CD4-positive, alpha-beta memory T cell (primary cell): ENCODE measurements around the gene PDZRN3. TPM values are rescaled to one million over a fixed set of nuclear protein-coding genes. Genes with fewer than 3 reads are reported as not detected.

Source experiments
- CTCF ChIA-PET: fragments of 350-600 bp; sonication (Branson Sonifier 250); formaldehyde crosslinking; loops from one replicate; lab custom pipeline; 2021; ENCODE audit warnings: inconsistent platforms; ENCODE audit not compliant: partially characterized antibody; lab: Charles Lee
- POLR2A ChIA-PET: fragments of 350-600 bp; sonication (Branson Sonifier 250); formaldehyde crosslinking; loops from one replicate; lab custom pipeline; 2021; ENCODE audit not compliant: partially characterized antibody; lab: Charles Lee
- DNase-seq, 5 donors: peaks; one replicate each; pipeline versions ENCODE4 v3.0.0 to v3.0.0-alpha.2; 2020 to 2022; ENCODE audit warnings: mixed read lengths in 1 of 5
- H3K27ac ChIP-seq: one replicate; pipeline ENCODE4 v1.7.0; 2013; ENCODE audit warnings: low read depth, low read length
- H3K27me3 ChIP-seq: 2 replicates; pipeline ENCODE4 v1.7.0; 2013; ENCODE audit warnings: mild to moderate bottlenecking, low read length, moderate library complexity; ENCODE audit not compliant: insufficient read depth
- H3K36me3 ChIP-seq: 2 replicates; pipeline ENCODE4 v1.7.0; 2013; ENCODE audit warnings: mild to moderate bottlenecking, low read length, moderate library complexity; ENCODE audit not compliant: insufficient read depth
- H3K4me1 ChIP-seq: 2 replicates; pipeline ENCODE4 v1.7.0; 2013; ENCODE audit warnings: mild to moderate bottlenecking, low read length, moderate library complexity; ENCODE audit not compliant: insufficient read depth
- H3K4me3 ChIP-seq, 2 donors: one replicate each; pipeline ENCODE4 v1.7.0; 2013; ENCODE audit warnings: low read length in 2 of 2, mild to moderate bottlenecking in 1 of 2
- H3K9me3 ChIP-seq, 2 donors: one replicate each; pipeline ENCODE4 v1.7.0; 2013; ENCODE audit warnings: low read length in 2 of 2, control low read depth in 1 of 2; ENCODE audit not compliant: control insufficient read depth in 1 of 2
- H3K27ac Mint-ChIP-seq, 7 donors: one replicate each; pipeline ENCODE4 v1.8.0; 2020 to 2021; ENCODE audit warnings: mixed read lengths in 7 of 7, mild to moderate bottlenecking in 6 of 7, inconsistent platforms in 3 of 7, moderate library complexity in 3 of 7
- H3K27me3 Mint-ChIP-seq, 2 donors: one replicate each; pipeline ENCODE4 v1.8.0; 2020 to 2021; ENCODE audit warnings: mixed read lengths in 2 of 2
- H3K36me3 Mint-ChIP-seq, 2 donors: one replicate each; pipeline ENCODE4 v1.8.0; 2020 to 2021; ENCODE audit warnings: mixed read lengths in 2 of 2, inconsistent platforms in 1 of 2, mild to moderate bottlenecking in 1 of 2
- H3K4me1 Mint-ChIP-seq, 4 donors: one replicate each; pipeline ENCODE4 v1.8.0; 2020 to 2021; ENCODE audit warnings: mixed read lengths in 4 of 4, mild to moderate bottlenecking in 1 of 4
- H3K4me3 Mint-ChIP-seq, 8 donors: one replicate each; pipeline ENCODE4 v1.8.0; 2020 to 2021; ENCODE audit warnings: mixed read lengths in 8 of 8, mild to moderate bottlenecking in 7 of 8, moderate library complexity in 6 of 8, inconsistent platforms in 3 of 8
- H3K9me3 Mint-ChIP-seq, 8 donors: one replicate each; pipeline ENCODE4 v1.8.0; 2020 to 2021; ENCODE audit warnings: mixed read lengths in 8 of 8, mild to moderate bottlenecking in 5 of 8, inconsistent platforms in 3 of 8, moderate library complexity in 1 of 8
- intact Hi-C: fragments of 100-400 bp; cut with micrococcal nuclease; formaldehyde crosslinking; loops from one replicate; pipeline ENCODE4 v1.15.1; 2023
- polyA plus RNA-seq, 2 donors: library from polyadenylated mRNA; unstranded; fragments of 300-500 nt; fragmentation: Illumina TruSeq; gene quantifications; one replicate each; pipeline ENCODE4 v1.2.3, GENCODE V29; 2021
- total RNA-seq, 2 experiments: library from RNA; stranded (reverse); gene quantifications; one replicate each; pipeline ENCODE4 v1.2.3, GENCODE V29; 2021

Gene PDZRN3
- total and polyA plus RNA-seq, 4 experiments from 2014 or later = not detected

GRCh38 chr3:73581134-73581846, 43.5 kb downstream of the PDZRN3 start:
- Mint-ChIP-seq H3K4me3 (no peak overlapping the region), H3K4me1 (no peaks in the 10 kb centered on the region), H3K9me3 (peaks cover 0 to 3% (median 0%) of the 10 kb centered on the region in 8 donors), H3K36me3 (no peaks in the 10 kb centered on the region), H3K27ac (no peak overlapping the region), H3K27me3 (no peaks in the 10 kb centered on the region)
- no peak overlapping the region for H3K4me3 ChIP-seq
- no peaks in the 10 kb centered on the region for H3K4me1 ChIP-seq
- no peaks in the 10 kb centered on the region for H3K9me3 ChIP-seq
- ChIA-PET CTCF (no interaction called here), POLR2A (no interaction called here)
- H3K27ac ChIP-seq = no peak overlapping the region
- DNase-seq = no peak
- intact Hi-C loops = no loop called here
- no peaks in the 10 kb centered on the region for H3K36me3 ChIP-seq
- H3K27me3 ChIP-seq = no peaks in the 10 kb centered on the region

DNA sequence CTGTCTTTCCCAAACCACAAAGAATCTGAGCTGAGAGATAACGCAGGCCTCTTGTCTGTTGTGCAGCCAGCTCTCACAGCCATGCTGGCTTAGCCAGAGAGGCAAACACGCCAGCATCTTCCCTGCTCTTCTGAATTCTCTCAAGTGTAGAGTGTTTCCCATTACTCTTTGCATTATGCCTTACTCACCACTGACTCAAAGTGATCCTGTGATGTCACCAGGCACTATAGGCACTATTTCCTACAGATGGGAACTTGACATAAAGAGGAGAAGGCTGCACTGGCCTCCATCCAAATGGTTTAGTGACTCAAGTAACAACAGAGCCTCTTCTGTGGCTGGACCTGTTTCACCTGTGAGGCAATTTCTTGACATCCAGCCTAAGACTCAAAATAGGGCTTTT, 44.4 kb downstream of the PDZRN3 start:
- H3K36me3 ChIP-seq = no peaks in the 10 kb centered on the region
- no peak for DNase-seq
- ChIA-PET CTCF (no interaction called here), POLR2A (no interaction called here)
- no peaks in the 10 kb centered on the region for H3K9me3 ChIP-seq
- Mint-ChIP-seq H3K4me1 (no peaks in the 10 kb centered on the region), H3K4me3 (no peak overlapping the region), H3K9me3 (peaks cover 0 to 3% (median 0%) of the 10 kb centered on the region in 8 donors), H3K36me3 (no peaks in the 10 kb centered on the region), H3K27me3 (no peaks in the 10 kb centered on the region), H3K27ac (no peak overlapping the region)
- H3K4me3 ChIP-seq = no peak overlapping the region
- no peaks in the 10 kb centered on the region for H3K27me3 ChIP-seq
- H3K4me1 ChIP-seq = no peaks in the 10 kb centered on the region
- intact Hi-C loops = no loop called here
- no peak overlapping the region for H3K27ac ChIP-seq

DNA sequence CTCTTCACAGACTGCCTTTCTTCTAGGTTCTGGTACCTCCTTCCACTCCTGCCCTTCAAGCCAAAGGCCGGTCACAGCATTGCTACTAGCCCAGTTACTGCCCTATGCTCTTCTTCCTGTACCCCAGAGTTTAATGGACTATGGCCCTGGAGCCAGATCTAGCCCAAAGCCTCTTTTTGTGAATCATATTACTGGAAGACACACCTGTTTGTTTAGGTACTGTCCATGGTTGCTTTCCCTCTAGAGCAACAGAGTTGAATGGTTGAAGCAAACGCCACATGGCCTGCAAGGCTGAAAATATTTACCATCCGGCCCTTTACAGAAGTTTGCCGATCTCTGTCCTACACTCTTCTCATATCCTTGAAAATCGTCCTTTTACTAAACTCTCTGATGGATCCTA, 47.0 kb downstream of the PDZRN3 start:
- Mint-ChIP-seq H3K4me1 (no peaks in the 10 kb centered on the region), H3K9me3 (peaks cover 0 to 3% (median 0%) of the 10 kb centered on the region in 8 donors), H3K36me3 (no peaks in the 10 kb centered on the region), H3K27me3 (peaks cover 0 to 2% of the 10 kb centered on the region in 2 donors), H3K27ac (no peak overlapping the region), H3K4me3 (no peak overlapping the region)
- POLR2A ChIA-PET = no interaction called here
- intact Hi-C loops = no loop called here
- Histone ChIP-seq H3K4me1 (no peaks in the 10 kb centered on the region), H3K36me3 (no peaks in the 10 kb centered on the region), H3K9me3 (no peaks in the 10 kb centered on the region), H3K27me3 (no peaks in the 10 kb centered on the region), H3K27ac (no peak overlapping the region), H3K4me3 (no peak overlapping the region)
- DNase-seq = no peak
- CTCF ChIA-PET = no interaction called here

GRCh38 chr3:73576999-73577461, 47.7 kb downstream of the PDZRN3 start:
- Mint-ChIP-seq H3K27me3 (peaks cover 3 to 7% of the 10 kb centered on the region in 2 donors), H3K36me3 (no peaks in the 10 kb centered on the region), H3K4me3 (no peak overlapping the region), H3K9me3 (peaks cover 0 to 6% (median 0%) of the 10 kb centered on the region in 8 donors), H3K4me1 (no peaks in the 10 kb centered on the region), H3K27ac (no peak overlapping the region)
- no peak for DNase-seq
- no peaks in the 10 kb centered on the region for H3K9me3 ChIP-seq
- no peaks in the 10 kb centered on the region for H3K36me3 ChIP-seq
- H3K27ac ChIP-seq = no peak overlapping the region
- H3K4me3 ChIP-seq = no peak overlapping the region
- intact Hi-C loops = no loop called here
- ChIA-PET POLR2A (no interaction called here), CTCF (no interaction called here)
- no peaks in the 10 kb centered on the region for H3K4me1 ChIP-seq
- no peaks in the 10 kb centered on the region for H3K27me3 ChIP-seq

DNA sequence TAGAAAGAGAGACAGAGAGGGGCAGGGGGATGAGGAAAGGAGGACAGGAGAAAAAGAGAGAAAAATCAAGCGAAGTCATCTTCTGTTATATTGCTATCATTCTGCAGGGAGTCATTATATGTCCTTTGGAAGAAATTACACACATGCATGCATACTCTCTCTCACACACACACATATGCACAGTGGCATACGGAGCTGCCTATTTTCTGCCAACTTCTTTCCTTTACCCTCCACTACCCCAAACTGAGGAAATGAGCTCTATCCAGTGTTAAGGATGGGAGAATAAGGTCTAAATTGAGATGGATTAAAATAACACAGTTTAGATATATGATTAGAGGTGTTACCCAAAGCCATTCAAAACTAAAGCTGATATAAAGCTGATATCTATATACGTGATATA, 48.8 kb downstream of the PDZRN3 start:
- intact Hi-C loops = no loop called here
- H3K9me3 Mint-ChIP-seq = peaks cover 0 to 6% (median 0%) of the 10 kb centered on the region in 8 donors
- no peak overlapping the region for H3K27ac Mint-ChIP-seq
- H3K27me3 ChIP-seq = no peaks in the 10 kb centered on the region
- H3K4me3 ChIP-seq = no peak overlapping the region
- no peak overlapping the region for H3K4me3 Mint-ChIP-seq
- DNase-seq = no peak
- H3K27me3 Mint-ChIP-seq = peaks cover 5 to 11% of the 10 kb centered on the region in 2 donors
- ChIA-PET CTCF (no interaction called here), POLR2A (no interaction called here)
- H3K9me3 ChIP-seq = no peaks in the 10 kb centered on the region
- H3K36me3 ChIP-seq = no peaks in the 10 kb centered on the region
- H3K27ac ChIP-seq = no peak overlapping the region
- H3K4me1 ChIP-seq = no peaks in the 10 kb centered on the region
- no peaks in the 10 kb centered on the region for H3K36me3 Mint-ChIP-seq
- no peaks in the 10 kb centered on the region for H3K4me1 Mint-ChIP-seq

- H3K4me1 Mint-ChIP-seq = no peaks in the 10 kb centered on the region
- H3K4me3 Mint-ChIP-seq = no peak overlapping the region
- H3K27ac Mint-ChIP-seq = no peak overlapping the region
- Histone ChIP-seq H3K27ac (no peak overlapping the region), H3K4me3 (no peak overlapping the region), H3K36me3 (no peaks in the 10 kb centered on the region), H3K27me3 (no peaks in the 10 kb centered on the region), H3K9me3 (no peaks in the 10 kb centered on the region), H3K4me1 (no peaks in the 10 kb centered on the region)
- H3K9me3 Mint-ChIP-seq = peaks cover 0 to 6% (median 0%) of the 10 kb centered on the region in 8 donors
- ChIA-PET POLR2A (no interaction called here), CTCF (no interaction called here)
- H3K27me3 Mint-ChIP-seq = peaks cover 8 to 13% of the 10 kb centered on the region in 2 donors
- intact Hi-C loops = no loop called here
- no peak for DNase-seq
- no peaks in the 10 kb centered on the region for H3K36me3 Mint-ChIP-seq
Measured at GRCh38 chr3:73575519-73575918, 49.2 kb downstream of the PDZRN3 start.

- ChIA-PET POLR2A (no interaction called here), CTCF (no interaction called here)
- Mint-ChIP-seq H3K9me3 (peaks cover 0 to 8% (median 0%) of the 10 kb centered on the region in 8 donors), H3K4me1 (no peaks in the 10 kb centered on the region), H3K27me3 (peaks cover 8 to 15% of the 10 kb centered on the region in 2 donors), H3K36me3 (no peaks in the 10 kb centered on the region), H3K4me3 (no peak overlapping the region), H3K27ac (no peak overlapping the region)
- Histone ChIP-seq H3K4me1 (no peaks in the 10 kb centered on the region), H3K27ac (no peak overlapping the region), H3K27me3 (no peaks in the 10 kb centered on the region), H3K36me3 (no peaks in the 10 kb centered on the region), H3K4me3 (no peak overlapping the region), H3K9me3 (no peaks in the 10 kb centered on the region)
- DNase-seq = no peak
- intact Hi-C loops = no loop called here
Measured at GRCh38 chr3:73573204-73573603, 51.5 kb downstream of the PDZRN3 start.
